ENCODE data around the gene CCL11. TPM values are rescaled to one million over a fixed set of nuclear protein-coding genes. Genes with fewer than 3 reads are reported as not detected.

CCL11 gene
- total RNA-seq, 6 experiments from 2014 or later, result 0.55 TPM; not detected in 5

DNA sequence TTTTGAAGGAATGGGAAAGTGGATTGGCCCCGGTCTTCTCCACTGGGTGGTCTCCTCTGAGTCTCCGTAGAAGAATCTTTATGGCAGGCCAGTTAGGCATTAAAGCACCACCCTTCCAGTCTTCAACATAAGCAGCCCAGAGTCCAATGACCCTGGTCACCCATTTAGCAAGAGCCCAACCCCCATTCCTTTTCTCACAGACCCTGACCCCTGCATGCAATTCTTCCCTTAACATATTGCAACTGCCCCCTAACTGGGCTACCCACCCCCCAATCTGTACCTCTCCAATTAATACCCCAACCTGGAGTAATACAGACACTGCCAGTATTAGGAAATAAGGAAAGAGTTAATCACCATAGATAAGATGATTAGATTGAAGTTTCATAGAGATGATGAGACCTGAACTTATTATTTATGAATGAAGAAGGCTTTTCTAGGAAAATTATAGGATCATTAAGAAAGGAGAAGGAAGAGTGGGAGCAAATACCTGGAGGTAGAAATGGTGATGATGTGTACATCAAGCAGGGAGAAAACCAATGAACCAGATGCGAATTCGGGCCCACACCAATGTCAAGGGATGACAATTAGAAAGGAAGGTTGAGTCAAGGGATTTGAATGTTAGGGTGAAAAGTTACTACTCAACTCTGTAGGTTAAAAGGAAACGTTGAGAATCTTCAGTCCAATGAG, 28.1 kb upstream of the CCL11 start:
- Histone ChIP-seq H3K4me3 (no peak overlapping the region), H3K27me3 (no peaks in the 10 kb centered on the region), H3K9me3 (no peaks in the 10 kb centered on the region), H3K4me1 (peaks cover 0 to 16% (median 4%) of the 10 kb centered on the region in 4 donors), H3K36me3 (no peaks in the 10 kb centered on the region), H3K27ac (no peak overlapping the region)
- ATAC-seq (no peak), DNase-seq (no peak)
- 52% methylated on average over 4 of the region's 5 CpGs for whole genome bisulfite sequencing (ENCODE audit: insufficient coverage, low coverage, low lambda C conversion rate, missing lambda C conversion rate)
- intact Hi-C loops (cut with DNase I), result no loop called here
- no peak for TF ChIP-seq POLR2A (IDR thresholded peaks at IDR 0.05)
- TF ChIP-seq, protein P1, sequence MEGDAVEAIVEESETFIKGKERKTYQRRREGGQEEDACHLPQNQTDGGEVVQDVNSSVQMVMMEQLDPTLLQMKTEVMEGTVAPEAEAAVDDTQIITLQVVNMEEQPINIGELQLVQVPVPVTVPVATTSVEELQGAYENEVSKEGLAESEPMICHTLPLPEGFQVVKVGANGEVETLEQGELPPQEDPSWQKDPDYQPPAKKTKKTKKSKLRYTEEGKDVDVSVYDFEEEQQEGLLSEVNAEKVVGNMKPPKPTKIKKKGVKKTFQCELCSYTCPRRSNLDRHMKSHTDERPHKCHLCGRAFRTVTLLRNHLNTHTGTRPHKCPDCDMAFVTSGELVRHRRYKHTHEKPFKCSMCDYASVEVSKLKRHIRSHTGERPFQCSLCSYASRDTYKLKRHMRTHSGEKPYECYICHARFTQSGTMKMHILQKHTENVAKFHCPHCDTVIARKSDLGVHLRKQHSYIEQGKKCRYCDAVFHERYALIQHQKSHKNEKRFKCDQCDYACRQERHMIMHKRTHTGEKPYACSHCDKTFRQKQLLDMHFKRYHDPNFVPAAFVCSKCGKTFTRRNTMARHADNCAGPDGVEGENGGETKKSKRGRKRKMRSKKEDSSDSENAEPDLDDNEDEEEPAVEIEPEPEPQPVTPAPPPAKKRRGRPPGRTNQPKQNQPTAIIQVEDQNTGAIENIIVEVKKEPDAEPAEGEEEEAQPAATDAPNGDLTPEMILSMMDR (IDR thresholded peaks at IDR 0.05), result no peak

DNA sequence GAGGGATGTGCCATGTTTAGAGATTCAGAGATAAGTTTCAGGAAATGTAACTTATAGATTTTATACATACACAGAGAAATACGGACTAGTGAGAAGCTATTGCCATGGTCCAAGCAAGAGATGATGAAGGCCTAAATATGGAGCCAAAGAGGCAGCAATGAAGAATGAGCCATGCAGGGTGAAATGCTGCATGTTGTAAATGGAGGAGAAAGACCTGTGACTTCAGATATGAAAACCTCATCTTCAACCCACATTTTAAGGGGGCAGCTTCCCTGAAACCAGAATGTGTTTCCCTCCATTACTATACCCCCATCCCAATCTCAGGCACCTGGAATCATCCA, 27.6 kb upstream of the CCL11 start:
- DNase-seq (no peak), ATAC-seq (no peak)
- peaks cover 0 to 11% (median 4%) of the 10 kb centered on the region in 4 donors for H3K4me1 ChIP-seq
- H3K9me3 ChIP-seq, result no peaks in the 10 kb centered on the region
- intact Hi-C loops (cut with DNase I), result no loop called here
- WGBS (ENCODE audit: insufficient coverage, low coverage, low lambda C conversion rate, missing lambda C conversion rate), result 50% methylated on average over 1 of the region's 1 CpG
- no peak for TF ChIP-seq POLR2A (IDR thresholded peaks at IDR 0.05)
- TF ChIP-seq, protein P1 (IDR thresholded peaks at IDR 0.05), result no peak
- H3K4me3 ChIP-seq, result no peak overlapping the region
- H3K36me3 ChIP-seq, result no peaks in the 10 kb centered on the region
- H3K27me3 ChIP-seq, result no peaks in the 10 kb centered on the region
- no peak overlapping the region for H3K27ac ChIP-seq

DNA sequence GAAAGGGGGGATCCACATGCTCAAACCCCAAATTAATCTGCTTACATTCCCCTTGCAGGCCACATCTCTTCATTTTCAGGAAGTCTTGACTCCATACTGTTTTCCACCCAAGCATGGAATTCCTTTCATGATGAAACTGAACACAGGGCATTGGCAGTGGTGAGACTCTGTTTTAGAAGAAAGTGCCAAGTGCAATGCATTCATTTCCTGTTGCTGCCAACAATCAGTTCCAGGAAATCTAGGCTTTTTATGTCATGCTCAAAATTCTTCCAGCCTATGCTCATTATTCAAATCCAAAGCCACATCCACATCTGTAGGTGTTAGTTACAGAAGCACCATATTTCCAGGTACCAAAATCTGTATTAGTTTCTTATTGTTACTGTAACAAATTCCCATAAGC, 26.4 kb upstream of the CCL11 start:
- intact Hi-C loops (cut with DNase I), result no loop called here
- H3K27ac ChIP-seq, result no peak overlapping the region
- peaks cover 0 to 9% (median 2%) of the 10 kb centered on the region in 4 donors for H3K4me1 ChIP-seq
- H3K27me3 ChIP-seq, result no peaks in the 10 kb centered on the region
- H3K36me3 ChIP-seq, result no peaks in the 10 kb centered on the region
- ATAC-seq, result peak in 1 of 4 donors; percentile 21
- H3K9me3 ChIP-seq, result no peaks in the 10 kb centered on the region
- DNase-seq, result no peak
- no peak for TF ChIP-seq POLR2A (IDR thresholded peaks at IDR 0.05)
- TF ChIP-seq, protein P1 (IDR thresholded peaks at IDR 0.05), result no peak
- H3K4me3 ChIP-seq, result no peak overlapping the region

DNA sequence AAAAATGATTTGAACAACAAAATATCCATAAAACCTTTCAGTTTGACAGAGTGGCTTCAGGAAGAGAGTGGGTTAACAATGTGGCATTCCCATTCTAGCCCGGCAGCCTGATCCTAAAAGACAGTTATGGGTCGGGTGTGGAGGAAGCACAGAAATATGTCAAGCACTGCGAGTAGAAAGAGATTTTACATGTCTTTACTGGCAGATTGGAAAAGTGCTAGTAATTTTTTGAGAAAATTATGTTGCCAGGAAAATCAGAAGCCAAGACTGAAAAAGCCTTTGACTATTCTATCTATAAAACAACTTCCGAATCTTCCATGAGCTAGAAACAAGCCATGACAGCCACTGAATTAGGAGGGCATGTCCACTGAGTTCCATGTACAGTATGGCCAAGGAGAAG, 24.7 kb upstream of the CCL11 start:
- no peak for DNase-seq
- WGBS (ENCODE audit: insufficient coverage, low coverage, low lambda C conversion rate, missing lambda C conversion rate), result 31% methylated on average over 4 of the region's 4 CpGs
- Histone ChIP-seq H3K27me3 (no peaks in the 10 kb centered on the region), H3K36me3 (no peaks in the 10 kb centered on the region), H3K27ac (no peak overlapping the region), H3K9me3 (no peaks in the 10 kb centered on the region), H3K4me1 (no peaks in the 10 kb centered on the region), H3K4me3 (no peak overlapping the region)
- no peak for ATAC-seq
- intact Hi-C loops (cut with DNase I), result no loop called here
- no peak for TF ChIP-seq POLR2A (IDR thresholded peaks at IDR 0.05)
- TF ChIP-seq, protein P1 (IDR thresholded peaks at IDR 0.05), result no peak
